Ecto neural progenitor cell (in vitro differentiated cells): ENCODE data around the gene SGSM2.

ENCODE experiments used
- DNase-seq: peaks from one replicate; pipeline ENCODE4 v3.0.0-alpha.2; 2018; ENCODE audit warnings: low spot score

SGSM2 gene

GRCh38 chr17:2386400-2387085, 49.2 kb downstream of the SGSM2 start:
- DNase-seq: no peak

DNA sequence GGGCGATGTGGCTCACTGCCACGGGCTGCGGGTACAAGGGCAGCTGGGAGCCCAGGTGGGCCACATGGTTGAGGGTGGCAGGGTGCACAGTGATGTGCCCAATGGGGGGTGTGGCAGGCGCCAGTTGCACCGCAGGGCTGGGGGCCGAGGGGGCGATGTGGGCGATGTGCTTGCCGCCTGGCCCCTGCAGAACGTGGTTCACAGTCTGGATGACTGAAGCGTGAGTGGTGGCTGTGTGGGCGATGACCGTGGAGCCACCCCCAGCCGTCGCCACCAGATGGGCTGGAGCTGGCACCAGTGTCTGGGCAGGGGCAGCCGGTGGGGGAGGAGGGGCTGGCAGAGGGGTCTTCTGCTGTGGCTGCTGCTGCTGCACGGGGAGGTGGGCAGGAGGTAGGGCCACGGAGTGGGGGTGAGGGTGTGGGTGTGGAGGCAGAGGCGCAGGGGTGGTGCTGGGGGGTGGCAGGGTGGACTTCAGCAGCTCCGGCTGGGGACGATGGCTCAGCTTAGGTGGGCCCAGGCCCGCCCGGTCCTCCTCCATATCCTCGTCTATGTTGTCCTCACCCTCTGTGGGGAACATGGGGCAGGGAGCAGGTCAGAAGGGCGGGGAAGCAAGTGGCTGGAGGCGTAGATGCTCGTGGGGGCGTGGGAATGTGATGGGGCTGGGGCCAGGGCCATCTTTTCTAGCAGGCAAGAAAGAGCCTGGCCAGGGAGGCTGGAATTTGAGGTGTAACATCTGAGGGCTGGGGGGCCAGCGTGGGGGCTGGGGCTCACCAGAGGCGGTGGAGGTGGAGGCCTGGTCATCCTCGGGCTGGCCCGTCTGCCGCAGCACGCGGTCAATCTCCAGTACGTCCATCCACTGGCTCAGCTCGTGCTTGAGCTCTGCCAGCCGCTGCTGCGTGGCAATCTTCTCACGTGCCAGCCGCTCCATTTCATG, 50.1 kb downstream of the SGSM2 start:
- DNase-seq: no peak

- no peak for DNase-seq
Observed at GRCh38 chr17:2388020-2388682, 50.9 kb downstream of the SGSM2 start.

DNA sequence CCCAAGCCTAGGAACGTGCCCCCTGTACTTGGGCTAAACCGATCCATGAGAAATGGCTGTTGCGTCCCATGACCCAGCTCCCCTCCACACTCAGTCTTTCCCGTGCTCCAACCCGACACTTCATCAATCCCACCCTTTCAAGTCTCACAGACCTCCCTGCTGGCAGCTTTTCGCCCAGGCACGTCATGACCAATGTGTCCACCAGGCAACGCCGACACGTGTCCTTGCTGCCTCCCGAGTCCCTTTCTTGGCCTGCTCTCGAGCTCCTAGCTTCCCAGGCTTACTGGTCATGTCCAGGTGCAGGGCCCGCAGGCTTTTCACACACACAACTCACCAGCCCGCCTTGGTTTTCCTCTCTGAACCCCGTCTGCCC, 51.4 kb downstream of the SGSM2 start:
- DNase-seq: no peak

- DNase-seq: no peak
Observed at GRCh38 chr17:2390199-2390836, 53.0 kb downstream of the SGSM2 start.

GRCh38 chr17:2391597-2392251, 54.4 kb downstream of the SGSM2 start:
- DNase-seq: no peak

GRCh38 chr17:2392252-2393173, 55.2 kb downstream of the SGSM2 start:
- peak; percentile 99 for DNase-seq

DNA sequence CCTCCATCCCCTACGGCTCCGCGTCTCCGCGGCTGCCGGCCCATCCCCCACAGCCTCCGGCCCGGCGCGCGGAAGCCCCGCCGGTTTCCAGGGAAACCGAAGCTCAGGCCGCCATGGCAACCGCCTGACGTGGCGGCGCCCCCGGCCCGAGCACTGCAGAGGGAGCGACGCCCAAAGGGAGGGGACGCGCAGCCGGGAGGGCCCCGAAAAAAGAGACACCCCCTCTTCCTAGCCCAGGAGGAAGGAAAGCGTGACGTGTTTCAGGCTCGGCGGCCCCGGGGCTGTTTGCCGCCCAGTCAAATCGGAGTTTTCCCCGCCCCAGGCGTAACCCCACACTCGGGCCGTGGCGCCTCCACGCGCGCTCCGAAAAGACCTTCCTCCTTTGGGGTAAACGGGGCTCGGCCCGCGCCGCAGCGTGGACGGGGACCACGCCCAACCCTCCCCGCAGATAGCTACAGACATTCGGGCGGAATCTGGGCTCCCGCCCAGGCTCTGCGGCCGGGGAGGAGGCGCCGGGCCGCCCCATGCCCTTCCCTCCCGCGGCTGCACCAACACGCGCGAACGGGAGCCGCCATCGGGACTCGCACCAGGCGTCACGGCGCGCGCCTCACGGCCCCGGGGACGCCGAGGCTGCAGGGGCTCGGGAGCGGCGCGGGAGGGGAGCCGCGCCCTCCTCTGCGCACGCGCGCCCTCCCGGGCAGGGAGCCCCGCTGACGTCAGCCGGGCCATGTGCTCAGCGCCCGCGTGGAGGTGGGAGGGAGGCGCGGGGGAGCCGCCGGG, 56.1 kb downstream of the SGSM2 start:
- peak; percentile 95 for DNase-seq

DNA sequence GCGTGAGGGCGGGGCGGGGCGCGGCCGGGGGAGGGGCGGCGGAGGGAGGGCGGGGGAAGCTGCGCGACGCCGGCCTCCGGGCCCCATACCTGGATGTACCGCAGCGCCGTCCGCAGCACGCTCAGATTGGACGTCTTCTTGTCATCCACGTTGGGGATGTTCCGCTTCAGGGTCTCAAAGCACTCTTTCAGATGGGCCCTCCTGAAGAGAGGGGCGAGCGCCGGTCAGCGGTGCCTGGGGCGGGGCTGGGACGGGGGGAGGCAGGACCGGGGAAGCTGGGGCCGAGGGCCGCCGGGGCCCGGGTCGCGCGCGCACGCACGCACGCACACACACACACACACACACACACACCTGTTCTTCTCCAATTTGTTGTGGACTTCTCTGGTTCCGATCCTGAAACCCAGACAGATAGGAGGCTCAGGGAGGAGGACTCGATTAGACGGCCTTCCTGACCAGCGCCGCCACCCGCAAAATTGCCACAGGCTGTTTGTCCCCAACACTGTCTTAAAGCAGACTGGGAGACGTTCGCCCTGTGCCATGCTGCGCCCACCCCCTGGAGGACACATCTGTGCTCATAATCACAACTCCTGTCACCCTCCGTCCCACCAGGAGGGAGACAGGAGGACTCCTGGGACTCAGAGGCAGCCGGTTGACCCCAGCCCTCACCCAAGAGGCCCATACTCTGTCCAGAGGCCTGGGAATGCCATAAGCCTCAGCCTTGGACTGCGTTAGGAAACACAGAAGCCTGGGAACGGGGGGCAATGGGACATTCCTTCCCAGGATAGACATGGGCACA, 56.9 kb downstream of the SGSM2 start:
- no peak for DNase-seq

GRCh38 chr17:2394775-2395201, 57.5 kb downstream of the SGSM2 start:
- DNase-seq: peak; percentile 62

DNA sequence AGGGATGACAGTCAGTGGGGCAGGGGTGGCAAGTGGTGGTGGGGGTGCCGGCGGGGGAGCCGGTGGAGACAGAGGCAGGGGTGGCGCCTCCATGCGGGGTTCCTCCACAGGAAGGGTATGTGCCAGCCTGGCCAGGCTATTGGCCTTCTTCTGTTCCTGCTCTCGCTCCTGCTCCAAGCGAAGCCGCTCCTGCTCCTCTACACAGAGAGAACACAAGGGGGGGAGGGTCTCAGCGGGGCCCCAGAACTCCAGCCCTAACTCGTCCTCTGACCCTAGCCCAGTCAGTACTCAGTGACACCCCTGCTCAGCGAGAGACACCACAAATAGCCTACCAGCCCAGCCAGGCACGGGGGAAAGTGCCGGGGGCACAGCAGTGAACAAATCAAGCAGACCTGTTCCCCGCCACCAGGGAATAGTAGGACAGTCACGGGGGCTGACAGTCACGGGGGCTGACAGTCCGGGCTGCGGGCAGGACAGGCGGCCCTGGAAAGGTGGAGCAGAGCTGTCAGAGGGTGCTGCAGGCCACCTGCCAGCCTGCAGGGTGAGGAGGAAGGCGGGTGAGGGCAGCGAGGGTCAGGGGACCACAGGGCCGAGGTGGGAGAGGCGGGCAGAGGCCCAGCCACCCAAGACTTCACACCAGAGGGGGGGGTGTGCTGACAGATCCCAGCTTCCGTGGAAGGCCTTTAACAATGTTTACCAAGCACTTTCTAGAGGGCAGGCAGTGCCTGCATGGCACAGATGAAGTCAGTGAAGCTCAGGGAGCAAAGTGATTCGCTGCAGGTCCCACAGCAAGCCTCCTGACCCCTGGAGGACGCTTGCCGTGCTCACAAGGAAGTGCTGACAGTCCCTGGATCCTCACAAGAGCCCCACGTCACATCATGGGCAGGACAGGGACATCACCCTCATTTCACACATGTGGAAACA, 58.2 kb downstream of the SGSM2 start:
- DNase-seq: peak; percentile 54

GRCh38 chr17:2396192-2396567, 58.9 kb downstream of the SGSM2 start:
- DNase-seq: no peak

GRCh38 chr17:2396568-2397246, 59.4 kb downstream of the SGSM2 start:
- DNase-seq: peak; percentile 96

DNA sequence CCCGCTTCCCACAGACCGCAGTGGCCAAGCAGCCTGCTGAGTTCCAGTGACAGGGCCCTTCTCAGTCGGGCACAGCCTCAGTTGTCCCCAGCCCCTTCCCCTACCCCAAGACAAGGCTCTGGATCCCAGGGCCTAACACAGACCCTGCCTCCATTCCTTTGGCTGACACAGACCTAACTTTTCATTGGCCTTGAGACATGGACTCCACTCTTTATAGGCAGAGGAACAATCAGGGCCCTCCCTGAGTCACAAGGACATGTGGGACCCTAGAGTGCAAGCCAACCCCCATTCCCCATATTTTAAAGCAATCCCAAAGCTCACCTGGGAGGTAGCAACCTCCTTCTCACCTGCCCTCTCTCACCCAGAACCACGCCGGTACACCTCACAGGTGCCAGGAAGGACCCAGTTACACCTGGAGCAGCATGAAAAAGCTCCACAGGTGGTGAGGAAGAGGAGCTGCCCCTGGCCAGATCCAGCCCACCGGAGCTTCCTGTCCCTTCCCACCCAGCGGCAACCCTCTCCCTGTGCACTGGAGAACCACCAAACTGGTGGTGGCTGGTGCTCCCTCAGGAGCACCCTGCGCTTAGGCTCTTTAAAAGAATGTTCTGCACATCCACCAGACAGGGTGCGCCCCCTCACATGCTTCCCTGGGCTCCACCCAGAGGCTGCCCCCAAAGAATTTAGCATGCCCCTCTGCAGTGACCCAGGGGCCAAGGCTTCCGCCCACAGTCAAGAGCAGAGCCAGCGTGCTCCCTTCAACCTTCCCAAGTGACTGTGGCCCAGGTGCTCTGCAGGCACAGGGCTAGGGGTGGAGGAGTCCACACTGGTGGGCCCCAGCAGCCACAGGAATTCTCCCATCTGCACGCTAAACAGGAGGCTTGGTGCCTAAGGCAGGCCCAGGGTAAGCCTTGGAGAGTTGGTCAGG, 60.2 kb downstream of the SGSM2 start:
- DNase-seq: no peak

DNA sequence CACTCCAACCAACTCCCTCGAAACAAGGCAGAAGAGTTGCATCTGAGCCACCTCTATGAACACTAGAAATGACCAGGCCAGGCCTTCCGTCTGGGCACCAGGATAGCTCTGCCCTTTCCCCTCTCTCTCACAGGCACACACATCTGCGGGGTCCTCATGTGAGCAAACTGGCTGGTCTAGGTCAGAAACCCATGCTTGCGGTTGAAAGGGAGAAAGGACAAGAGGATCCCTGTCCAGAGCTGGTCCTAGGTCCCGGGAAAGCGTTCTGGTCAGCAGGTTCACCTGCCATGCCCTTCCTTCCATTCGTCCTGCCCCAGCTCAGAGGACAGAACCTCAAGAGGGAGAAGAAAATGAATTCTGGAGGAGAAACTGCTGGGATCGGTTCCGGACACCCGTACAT, 60.9 kb downstream of the SGSM2 start:
- no peak for DNase-seq
